HEK293 (cell line): ENCODE data around the gene TBL1X.

Source experiments
- CTCF ChIA-PET: fragments of 350-600 bp; formaldehyde crosslinking; extraction: SDS; loops from one replicate; lab custom pipeline; 2021; ENCODE audit warnings: antibody characterized with exemption; lab: Yijun Ruan, JAX
- POLR2A ChIA-PET: fragments of 300-600 bp; formaldehyde crosslinking; extraction: SDS; loops from one replicate; lab custom pipeline; 2020; ENCODE audit warnings: antibody characterized with exemption, inconsistent platforms; lab: Yijun Ruan, JAX
- H3K27ac ChIP-seq: fragments of 200-500 bp; sonication (Bioruptor generic); 2 replicates; pipeline ENCODE4 v1.5.1; 2014; ENCODE audit warnings: low read depth, low read length, control low read depth, inconsistent platforms; ENCODE audit errors: extremely low read depth
- H3K36me3 ChIP-seq, 2 experiments: fragments of 200-500 bp in 1 of 2; sonication (Bioruptor generic) in 1 of 2; 1 replicate in 1 of 2; 2 replicates in 1 of 2; pipeline ENCODE4 v1.5.1; 2014 to 2017; ENCODE audit warnings: inconsistent platforms in 2 of 2, low read length in 2 of 2; ENCODE audit not compliant: control insufficient read depth in 2 of 2, insufficient read depth in 1 of 2
- H3K4me1 ChIP-seq: fragments of 200-500 bp; sonication (Bioruptor generic); 2 replicates; pipeline ENCODE4 v1.5.1; 2014; ENCODE audit warnings: mild to moderate bottlenecking, low read length, inconsistent platforms; ENCODE audit not compliant: control insufficient read depth, insufficient read depth
- H3K4me3 ChIP-seq: 2 replicates; pipeline ENCODE4 v1.5.1; 2011; ENCODE audit warnings: low read depth, mild to moderate bottlenecking, control low read depth, low read length, moderate library complexity
- H3K9me3 ChIP-seq: fragments of 200-500 bp; sonication (Bioruptor generic); 2 replicates; pipeline ENCODE4 v1.5.1; 2014; ENCODE audit warnings: low read depth, low read length, inconsistent platforms; ENCODE audit not compliant: control insufficient read depth, insufficient read depth
- KLF1 ChIP-seq: fragments of 450-650 bp; formaldehyde crosslinking; IDR thresholded peaks from 2 replicates; pipeline ENCODE4 v1.5.1; 2016; ENCODE audit warnings: missing biosample characterization, missing genetic modification characterization
- KLF10 ChIP-seq: fragments of 450-650 bp; IDR thresholded peaks from 2 replicates; pipeline ENCODE4 v1.5.1; 2018; ENCODE audit warnings: missing biosample characterization, mild to moderate bottlenecking, missing genetic modification characterization
- MZF1 ChIP-seq: fragments of 450-650 bp; formaldehyde crosslinking; IDR thresholded peaks from 2 replicates; pipeline ENCODE4 v1.5.1; 2017; ENCODE audit warnings: missing biosample characterization, missing genetic modification characterization, borderline replicate concordance
- OSR2 ChIP-seq: fragments of 450-650 bp; formaldehyde crosslinking; IDR thresholded peaks from 2 replicates; pipeline ENCODE4 v1.5.1; 2016; ENCODE audit warnings: missing biosample characterization, missing genetic modification characterization
- OVOL3 ChIP-seq: fragments of 450-650 bp; formaldehyde crosslinking; IDR thresholded peaks from 2 replicates; pipeline ENCODE4 v1.5.1; 2016; ENCODE audit warnings: missing biosample characterization, missing genetic modification characterization
- PATZ1 ChIP-seq: fragments of 450-650 bp; formaldehyde crosslinking; IDR thresholded peaks from 2 replicates; pipeline ENCODE4 v1.5.1; 2016; ENCODE audit warnings: missing biosample characterization, missing genetic modification characterization
- SP2 ChIP-seq: fragments of 450-650 bp; formaldehyde crosslinking; IDR thresholded peaks from 2 replicates; pipeline ENCODE4 v1.5.1; 2016; ENCODE audit warnings: missing biosample characterization, missing genetic modification characterization
- ZNF10 ChIP-seq: fragments of 450-650 bp; formaldehyde crosslinking; IDR thresholded peaks from 2 replicates; pipeline ENCODE4 v1.5.1; 2017; ENCODE audit warnings: missing biosample characterization, missing genetic modification characterization
- ZNF121 ChIP-seq: fragments of 450-650 bp; formaldehyde crosslinking; IDR thresholded peaks from 2 replicates; pipeline ENCODE4 v1.5.1; 2016; ENCODE audit warnings: missing biosample characterization, missing genetic modification characterization
- ZNF223 ChIP-seq: fragments of 450-650 bp; formaldehyde crosslinking; IDR thresholded peaks from 2 replicates; pipeline ENCODE4 v1.5.1; 2016; ENCODE audit warnings: missing biosample characterization, missing genetic modification characterization
- ZNF341 ChIP-seq: fragments of 450-650 bp; formaldehyde crosslinking; IDR thresholded peaks from 2 replicates; pipeline ENCODE4; 2016; ENCODE audit warnings: low read depth, missing biosample characterization, missing genetic modification characterization
- ZNF354C ChIP-seq: fragments of 450-650 bp; formaldehyde crosslinking; IDR thresholded peaks from 2 replicates; pipeline ENCODE4 v1.5.1; 2016; ENCODE audit warnings: missing biosample characterization, missing genetic modification characterization, low read depth, borderline replicate concordance
- ZNF366 ChIP-seq: fragments of 450-650 bp; formaldehyde crosslinking; conservative IDR thresholded peaks from 2 replicates; pipeline ENCODE4 v1.5.1; 2016; ENCODE audit warnings: missing biosample characterization, missing genetic modification characterization
- ZNF391 ChIP-seq: fragments of 450-650 bp; formaldehyde crosslinking; IDR thresholded peaks from 2 replicates; pipeline ENCODE4 v1.5.1; 2016; ENCODE audit warnings: low read depth, missing biosample characterization, missing genetic modification characterization, borderline replicate concordance
- ZNF529 ChIP-seq: fragments of 450-650 bp; formaldehyde crosslinking; IDR thresholded peaks from 2 replicates; pipeline ENCODE4 v1.5.1; 2017; ENCODE audit warnings: missing genetic modification characterization, missing biosample characterization; ENCODE audit not compliant: insufficient replicate concordance
- ZNF530 ChIP-seq: fragments of 450-650 bp; formaldehyde crosslinking; IDR thresholded peaks from 2 replicates; pipeline ENCODE4 v1.5.1; 2016; ENCODE audit warnings: low read depth, missing biosample characterization, missing genetic modification characterization
- ZNF585B ChIP-seq: fragments of 450-650 bp; formaldehyde crosslinking; IDR thresholded peaks from 2 replicates; pipeline ENCODE4 v1.5.1; 2016; ENCODE audit warnings: missing biosample characterization, missing genetic modification characterization
- ZNF596 ChIP-seq: fragments of 450-650 bp; IDR thresholded peaks from 2 replicates; pipeline ENCODE4 v1.5.0; 2018; ENCODE audit warnings: missing biosample characterization, mild to moderate bottlenecking, missing genetic modification characterization, moderate library complexity
- ZNF624 ChIP-seq: fragments of 450-650 bp; formaldehyde crosslinking; IDR thresholded peaks from 2 replicates; pipeline ENCODE4 v1.5.1; 2017; ENCODE audit warnings: missing biosample characterization, missing genetic modification characterization
- ZNF658 ChIP-seq: fragments of 450-650 bp; formaldehyde crosslinking; IDR thresholded peaks from 2 replicates; pipeline ENCODE4; 2016; ENCODE audit warnings: missing biosample characterization, missing genetic modification characterization
- ZNF660 ChIP-seq: fragments of 450-650 bp; IDR thresholded peaks from 2 replicates; pipeline ENCODE4 v1.5.1; 2018; ENCODE audit warnings: missing biosample characterization, mild to moderate bottlenecking, missing genetic modification characterization
- ZNF707 ChIP-seq: fragments of 450-650 bp; formaldehyde crosslinking; IDR thresholded peaks from 2 replicates; pipeline ENCODE4 v1.5.1; 2016; ENCODE audit warnings: missing biosample characterization, missing genetic modification characterization
- ZNF76 ChIP-seq: fragments of 450-650 bp; formaldehyde crosslinking; IDR thresholded peaks from 2 replicates; pipeline ENCODE4; 2016; ENCODE audit warnings: low read depth, missing biosample characterization, missing genetic modification characterization, borderline replicate concordance
- ZXDB ChIP-seq: fragments of 450-650 bp; formaldehyde crosslinking; IDR thresholded peaks from 2 replicates; pipeline ENCODE4 v1.5.1; 2016; ENCODE audit warnings: missing biosample characterization, missing genetic modification characterization
- TF ChIP-seq, protein P1 (sequence below): fragments of 450-650 bp; formaldehyde crosslinking; IDR thresholded peaks from 2 replicates; pipeline ENCODE4 v1.5.1; 2016; ENCODE audit warnings: missing biosample characterization, missing genetic modification characterization
- TF ChIP-seq, protein P2 (sequence below): fragments of 450-650 bp; formaldehyde crosslinking; IDR thresholded peaks from 2 replicates; pipeline ENCODE4 v1.5.1; 2016; ENCODE audit warnings: missing biosample characterization, missing genetic modification characterization

Gene TBL1X

GRCh38 chrX:9687899-9688298 is 223.0 kb downstream of the TBL1X start:
- CTCF ChIA-PET: no interaction called here
- POLR2A ChIA-PET: no interaction called here

GRCh38 chrX:9688833-9689232 is 224.0 kb downstream of the TBL1X start:
- H3K36me3 ChIP-seq: peaks cover 0 to 65% of the 10 kb centered on the region in 2 experiments; a peak in 1 of 3 replicates

More at GRCh38 chrX:9687899-9688298, 223.0 kb downstream of the TBL1X start:
- Histone ChIP-seq H3K4me3 (no peak overlapping the region), H3K27ac (no peak overlapping the region)
- no peak for TF ChIP-seq ZNF121 (tag by site-specific recombination)
- no peak for TF ChIP-seq ZNF660 (tag by site-specific recombination)
- no peak for TF ChIP-seq ZNF223 (tag by site-specific recombination)
- TF ChIP-seq ZNF707: no peak
- TF ChIP-seq OVOL3 (tag by site-specific recombination): no peak
- no peak for TF ChIP-seq ZNF76 (tag by site-specific recombination)
- no peak for TF ChIP-seq ZNF529 (tag by site-specific recombination)
- TF ChIP-seq ZNF658: no peak
- TF ChIP-seq ZNF624 (tag by site-specific recombination): no peak
- TF ChIP-seq ZNF354C (tag by site-specific recombination): no peak
- TF ChIP-seq KLF10: no peak
- TF ChIP-seq ZNF10: no peak
- TF ChIP-seq ZNF366: no peak
- no peak for TF ChIP-seq MZF1 (tag by site-specific recombination)
- TF ChIP-seq, all 188 proteins: peak for 0
- Histone ChIP-seq H3K4me1 (no peaks in the 10 kb centered on the region), H3K36me3 (peaks cover 0 to 63% of the 10 kb centered on the region in 2 experiments; a peak in 1 of 3 replicates), H3K9me3 (no peaks in the 10 kb centered on the region)

More at GRCh38 chrX:9688833-9689232, 224.0 kb downstream of the TBL1X start:
- ChIA-PET CTCF (interaction anchor here (0.7 kb wide), 1 partner anchor 12 kb away, joined by 3 read pairs; no protein-coding TSS in a partner anchor), POLR2A (no interaction called here)
- H3K27ac ChIP-seq: no peak overlapping the region
- H3K4me1 ChIP-seq: no peaks in the 10 kb centered on the region
- H3K9me3 ChIP-seq: no peaks in the 10 kb centered on the region
- no peak for TF ChIP-seq SP2
- TF ChIP-seq KLF1 (tag by site-specific recombination): no peak
- TF ChIP-seq ZNF596 (tag by site-specific recombination): no peak
- no peak for TF ChIP-seq ZNF341 (tag by site-specific recombination)
- TF ChIP-seq, protein P1, sequence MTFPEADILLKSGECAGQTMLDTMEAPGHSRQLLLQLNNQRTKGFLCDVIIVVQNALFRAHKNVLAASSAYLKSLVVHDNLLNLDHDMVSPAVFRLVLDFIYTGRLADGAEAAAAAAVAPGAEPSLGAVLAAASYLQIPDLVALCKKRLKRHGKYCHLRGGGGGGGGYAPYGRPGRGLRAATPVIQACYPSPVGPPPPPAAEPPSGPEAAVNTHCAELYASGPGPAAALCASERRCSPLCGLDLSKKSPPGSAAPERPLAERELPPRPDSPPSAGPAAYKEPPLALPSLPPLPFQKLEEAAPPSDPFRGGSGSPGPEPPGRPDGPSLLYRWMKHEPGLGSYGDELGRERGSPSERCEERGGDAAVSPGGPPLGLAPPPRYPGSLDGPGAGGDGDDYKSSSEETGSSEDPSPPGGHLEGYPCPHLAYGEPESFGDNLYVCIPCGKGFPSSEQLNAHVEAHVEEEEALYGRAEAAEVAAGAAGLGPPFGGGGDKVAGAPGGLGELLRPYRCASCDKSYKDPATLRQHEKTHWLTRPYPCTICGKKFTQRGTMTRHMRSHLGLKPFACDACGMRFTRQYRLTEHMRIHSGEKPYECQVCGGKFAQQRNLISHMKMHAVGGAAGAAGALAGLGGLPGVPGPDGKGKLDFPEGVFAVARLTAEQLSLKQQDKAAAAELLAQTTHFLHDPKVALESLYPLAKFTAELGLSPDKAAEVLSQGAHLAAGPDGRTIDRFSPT (tag by site-specific recombination): no peak
- no peak for TF ChIP-seq ZNF529 (tag by site-specific recombination)
- TF ChIP-seq ZNF530 (tag by site-specific recombination): no peak
- no peak for TF ChIP-seq ZNF585B (tag by site-specific recombination)
- TF ChIP-seq ZNF121 (tag by site-specific recombination): no peak
- TF ChIP-seq ZNF391 (tag by site-specific recombination): no peak
- no peak for TF ChIP-seq ZXDB (tag by site-specific recombination)
- no peak for TF ChIP-seq PATZ1 (tag by site-specific recombination)
- TF ChIP-seq OSR2 (tag by site-specific recombination): no peak
- TF ChIP-seq, protein P2, sequence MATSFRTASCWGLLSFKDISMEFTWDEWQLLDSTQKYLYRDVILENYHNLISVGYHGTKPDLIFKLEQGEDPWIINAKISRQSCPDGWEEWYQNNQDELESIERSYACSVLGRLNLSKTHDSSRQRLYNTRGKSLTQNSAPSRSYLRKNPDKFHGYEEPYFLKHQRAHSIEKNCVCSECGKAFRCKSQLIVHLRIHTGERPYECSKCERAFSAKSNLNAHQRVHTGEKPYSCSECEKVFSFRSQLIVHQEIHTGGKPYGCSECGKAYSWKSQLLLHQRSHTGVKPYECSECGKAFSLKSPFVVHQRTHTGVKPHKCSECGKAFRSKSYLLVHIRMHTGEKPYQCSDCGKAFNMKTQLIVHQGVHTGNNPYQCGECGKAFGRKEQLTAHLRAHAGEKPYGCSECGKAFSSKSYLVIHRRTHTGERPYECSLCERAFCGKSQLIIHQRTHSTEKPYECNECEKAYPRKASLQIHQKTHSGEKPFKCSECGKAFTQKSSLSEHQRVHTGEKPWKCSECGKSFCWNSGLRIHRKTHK: no peak
- no peak overlapping the region for H3K4me3 ChIP-seq
